GM19467 (cell line): Measurements from ENCODE around the gene EPO.

Source experiments
- ATAC-seq: cut with Tn5 transposase; IDR thresholded peaks from one replicate; pipeline ENCODE4 v1.9.1; 2021; ENCODE audit warnings: mild to moderate bottlenecking, moderate library complexity; ENCODE audit not compliant: unreplicated experiment

The EPO gene

DNA sequence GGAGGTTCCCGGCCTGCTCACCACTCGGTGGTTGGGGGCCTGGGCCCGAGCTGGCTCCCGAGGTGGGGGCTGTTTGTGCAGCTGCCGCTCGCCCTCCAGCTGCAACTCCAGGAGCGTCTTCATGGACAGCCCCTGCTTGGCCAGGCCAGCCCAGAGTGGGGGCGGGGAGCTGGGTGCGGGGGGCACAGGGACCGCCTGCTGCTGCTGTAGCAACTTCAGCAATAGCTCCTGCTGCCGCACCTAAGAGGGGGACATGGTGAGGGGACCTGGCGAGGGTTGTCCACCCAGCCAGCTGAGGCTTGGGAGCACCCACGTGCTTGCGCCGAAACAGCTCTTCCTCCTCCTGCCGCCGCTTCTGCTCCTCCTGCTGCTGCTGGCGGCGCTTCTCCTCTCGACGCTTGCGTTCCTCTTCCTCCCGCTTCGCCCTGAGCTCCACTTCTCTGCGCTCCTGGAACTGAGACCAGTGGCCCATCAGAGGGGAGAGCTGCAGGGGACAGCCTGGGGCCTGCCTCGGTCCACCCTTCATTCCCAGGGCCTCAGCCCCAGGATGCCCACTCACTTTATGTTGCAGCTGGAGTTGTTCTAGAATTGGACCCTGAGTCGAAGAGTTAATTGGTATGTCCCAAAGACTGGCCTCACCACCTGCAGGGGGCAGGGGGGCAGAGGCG lies 37.1 kb upstream of the EPO start:
- no peak for ATAC-seq

GRCh38 chr7:100683659-100684533 lies 36.4 kb upstream of the EPO start:
- no peak for ATAC-seq

- ATAC-seq, result no peak
Observed at GRCh38 chr7:100684534-100685042, 35.7 kb upstream of the EPO start.

DNA sequence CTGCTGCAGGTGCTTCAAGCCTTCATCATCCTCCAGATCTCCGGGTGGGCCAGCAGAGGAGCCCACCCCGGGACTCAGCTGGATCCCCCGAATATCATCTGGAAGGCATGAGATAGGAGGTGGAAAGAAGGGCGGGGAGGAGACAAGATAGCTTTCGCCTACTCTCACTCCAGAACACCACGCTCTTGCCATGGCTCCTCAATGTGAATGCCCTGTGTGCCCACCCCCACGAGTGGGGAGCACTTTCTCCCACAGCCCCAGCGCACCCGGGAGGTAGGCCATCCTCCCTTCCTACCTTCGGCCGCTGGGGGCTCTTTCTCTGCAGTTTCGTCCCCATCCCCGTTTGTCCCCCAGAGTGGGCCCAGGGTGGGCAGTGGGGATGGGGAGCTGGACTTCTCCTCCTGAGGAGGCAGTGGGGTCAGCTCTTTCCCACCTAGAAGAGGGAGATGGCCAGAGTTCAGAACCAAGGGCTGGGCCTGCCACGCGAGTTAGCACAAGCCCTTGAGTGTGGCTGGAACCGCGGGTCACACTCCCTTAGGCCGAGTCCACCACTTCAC lies 35.1 kb upstream of the EPO start:
- no peak for ATAC-seq

- no peak for ATAC-seq
Observed at GRCh38 chr7:100685631-100686145, 34.6 kb upstream of the EPO start.

DNA sequence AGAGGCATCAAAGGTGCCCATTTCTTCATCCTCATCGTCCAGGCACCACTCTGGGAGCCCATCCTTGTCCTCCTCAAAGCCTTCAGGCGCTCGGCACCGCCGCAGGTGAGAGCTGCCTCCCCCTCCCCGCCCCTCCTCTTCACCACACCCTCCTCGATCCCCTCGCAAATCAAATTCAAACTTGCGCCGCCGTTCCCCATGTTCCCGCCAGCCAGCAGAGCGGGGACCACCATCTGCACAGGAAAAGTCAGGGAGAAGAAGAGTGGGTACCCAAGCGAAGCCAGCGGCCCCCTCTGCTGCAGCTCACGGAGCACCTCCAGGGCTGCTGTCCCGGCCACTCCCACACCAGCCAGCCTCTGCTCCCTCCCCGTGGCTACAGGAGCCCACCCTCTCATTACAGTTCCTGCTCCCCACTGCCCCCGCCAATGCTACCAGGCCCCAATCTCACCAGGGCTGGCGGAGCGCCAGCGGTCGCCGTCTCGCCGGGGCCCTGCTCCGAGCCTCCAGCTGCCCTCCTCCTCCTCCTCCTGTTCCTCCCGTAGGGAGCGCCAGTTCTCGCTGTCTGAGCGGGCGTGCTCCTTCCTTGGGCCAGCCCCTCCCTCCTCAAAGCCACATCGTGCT lies 34.0 kb upstream of the EPO start:
- ATAC-seq, result no peak

DNA sequence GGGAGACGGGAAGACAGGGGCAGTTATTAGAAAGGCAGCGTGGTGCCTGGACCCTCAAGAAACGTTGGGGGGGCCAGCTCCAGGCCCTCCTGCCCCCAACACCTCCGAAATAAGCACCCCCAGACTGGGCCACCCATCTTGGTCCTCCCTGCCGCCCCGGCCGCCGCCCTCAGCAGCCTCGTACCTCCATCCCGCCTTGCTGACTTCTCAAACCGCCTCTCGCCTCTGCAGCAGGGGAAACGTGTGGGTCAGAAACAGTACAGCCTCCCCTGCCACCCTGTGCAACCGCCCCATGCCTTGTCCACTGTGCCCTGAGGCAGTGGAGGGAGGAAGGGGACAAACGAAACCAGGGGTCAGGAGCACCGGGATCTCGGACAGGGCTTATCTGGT lies 33.5 kb upstream of the EPO start:
- ATAC-seq, result no peak

- no peak for ATAC-seq
Observed at GRCh38 chr7:100687261-100687660, 33.0 kb upstream of the EPO start.

GRCh38 chr7:100687751-100688300 lies 32.4 kb upstream of the EPO start:
- no peak for ATAC-seq

DNA sequence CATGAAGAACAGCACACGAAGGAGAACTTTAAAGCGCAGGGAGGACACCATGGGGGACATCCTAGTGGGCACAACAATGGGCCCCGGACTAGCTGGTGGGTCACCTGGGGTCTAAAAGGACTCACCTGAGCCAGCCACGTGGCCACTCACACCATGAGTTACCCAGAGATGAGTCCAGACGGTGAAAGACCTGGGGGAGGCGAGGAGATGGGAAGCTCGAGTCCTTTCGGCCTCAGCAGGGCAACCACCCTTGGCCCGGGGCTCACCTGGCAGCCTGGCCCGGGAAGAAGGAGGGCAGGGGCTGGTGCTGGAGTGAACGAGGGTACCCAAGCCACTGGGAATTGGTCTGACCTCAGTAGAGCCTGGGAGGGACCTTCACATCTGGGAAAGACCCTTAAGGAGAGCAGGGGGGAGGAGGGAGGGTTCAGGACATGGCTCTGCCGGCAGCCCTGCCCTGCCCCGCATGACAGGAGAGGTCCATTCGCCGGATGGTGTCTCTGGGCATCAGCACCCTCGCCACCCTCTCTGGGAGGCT lies 31.9 kb upstream of the EPO start:
- no peak for ATAC-seq

GRCh38 chr7:100689230-100690135 lies 30.8 kb upstream of the EPO start:
- ATAC-seq, result no peak

DNA sequence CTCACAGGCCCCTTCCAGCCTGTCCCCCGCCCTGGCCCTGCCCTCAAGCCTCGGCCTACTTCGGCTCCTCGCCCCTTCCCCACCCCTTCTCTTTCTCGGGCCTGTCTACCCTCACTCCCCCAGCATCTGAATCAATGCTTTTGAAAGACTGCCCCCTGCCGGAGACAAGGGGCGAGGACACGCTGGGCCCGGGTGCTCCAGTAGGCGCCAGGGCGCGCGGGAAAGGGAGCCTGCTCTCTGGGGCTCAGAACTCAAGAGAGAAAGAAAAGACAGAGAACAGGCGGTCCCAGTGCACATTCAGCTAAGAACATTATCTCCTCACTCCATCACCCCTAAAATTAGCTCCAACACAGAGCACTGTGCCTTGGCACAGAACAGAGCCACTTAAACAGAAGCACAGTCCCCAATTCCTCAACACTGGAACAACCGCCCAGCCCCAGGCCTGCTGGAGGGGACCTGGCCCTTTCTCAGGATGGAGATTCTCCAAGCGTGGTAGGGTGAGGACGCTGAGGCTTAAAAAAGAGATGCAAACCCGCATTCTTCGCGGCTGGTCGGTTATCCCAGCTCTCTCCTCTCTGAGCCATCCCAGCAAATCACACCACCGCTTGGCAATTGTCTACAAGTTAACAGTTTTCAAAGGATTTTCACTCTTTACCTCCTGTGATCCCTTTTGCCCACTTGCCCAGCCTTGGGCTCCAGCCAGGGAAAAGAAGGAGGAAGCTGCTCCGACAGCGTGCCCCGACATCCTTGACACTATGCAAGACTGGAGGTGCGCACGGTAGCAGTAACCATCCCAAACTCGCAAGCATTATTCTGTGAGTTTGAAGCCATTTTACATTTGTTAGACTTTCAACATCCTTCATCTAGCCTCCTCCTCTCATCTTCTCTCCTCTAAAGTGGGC lies 28.3 kb upstream of the EPO start:
- ATAC-seq, result no peak

DNA sequence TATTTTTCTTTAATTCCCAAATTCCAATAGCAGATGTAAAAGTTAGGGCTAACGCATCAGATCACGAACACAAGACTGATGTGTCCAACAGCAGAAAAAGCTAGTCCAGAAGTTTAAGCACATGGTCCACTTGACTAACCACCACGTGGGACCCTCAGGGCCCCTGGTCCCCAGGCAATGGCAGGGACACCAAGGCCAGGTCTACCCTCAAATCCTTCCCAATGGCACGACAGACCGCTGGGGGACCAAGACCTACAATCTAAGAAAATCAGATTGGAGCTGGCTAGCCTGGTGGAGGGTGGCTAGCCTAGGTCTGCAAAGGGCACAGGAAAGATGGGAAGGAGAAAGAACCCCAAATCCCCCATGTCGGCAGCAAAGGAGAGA lies 27.7 kb upstream of the EPO start:
- ATAC-seq, result no peak

DNA sequence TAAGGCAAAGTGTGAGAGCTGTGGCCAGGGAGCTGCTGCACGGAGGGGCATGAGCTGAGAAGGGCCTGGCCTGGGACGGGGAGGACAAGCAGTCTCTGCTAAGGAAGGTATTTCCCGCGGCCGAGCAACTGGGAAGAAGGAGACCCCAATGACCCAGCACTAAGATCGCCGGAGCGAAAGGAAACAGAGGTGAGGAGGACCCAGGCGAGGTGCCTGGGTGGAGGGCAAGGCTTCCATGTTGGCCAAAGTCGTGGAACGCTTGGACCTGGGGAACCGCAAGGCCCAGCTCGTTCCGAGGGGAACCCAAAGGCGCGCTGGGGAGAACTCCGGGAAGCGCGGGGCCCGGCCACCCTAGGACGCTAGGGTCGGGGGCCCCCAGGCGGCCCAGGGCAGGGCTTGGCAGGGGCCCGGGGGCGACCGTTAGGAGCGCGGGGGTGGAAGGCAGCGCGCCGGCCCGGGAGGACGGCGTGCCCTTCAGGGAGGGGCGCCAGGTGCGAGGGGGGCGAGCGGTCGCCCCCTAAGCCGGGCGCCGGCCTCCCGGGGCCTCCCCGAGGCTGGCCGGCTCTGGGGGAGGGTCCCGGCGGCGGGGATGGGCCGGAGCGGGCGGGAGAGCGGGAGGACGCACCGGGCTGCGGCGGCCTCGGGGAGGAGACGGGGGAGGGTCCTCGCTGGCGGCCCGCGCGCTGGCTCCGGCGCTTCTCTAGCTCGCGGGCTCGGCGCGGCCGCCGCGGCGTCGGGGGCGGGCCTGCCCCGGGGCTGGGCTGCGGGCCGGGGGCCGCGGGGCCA lies 26.8 kb upstream of the EPO start:
- peak; percentile 18 for ATAC-seq

DNA sequence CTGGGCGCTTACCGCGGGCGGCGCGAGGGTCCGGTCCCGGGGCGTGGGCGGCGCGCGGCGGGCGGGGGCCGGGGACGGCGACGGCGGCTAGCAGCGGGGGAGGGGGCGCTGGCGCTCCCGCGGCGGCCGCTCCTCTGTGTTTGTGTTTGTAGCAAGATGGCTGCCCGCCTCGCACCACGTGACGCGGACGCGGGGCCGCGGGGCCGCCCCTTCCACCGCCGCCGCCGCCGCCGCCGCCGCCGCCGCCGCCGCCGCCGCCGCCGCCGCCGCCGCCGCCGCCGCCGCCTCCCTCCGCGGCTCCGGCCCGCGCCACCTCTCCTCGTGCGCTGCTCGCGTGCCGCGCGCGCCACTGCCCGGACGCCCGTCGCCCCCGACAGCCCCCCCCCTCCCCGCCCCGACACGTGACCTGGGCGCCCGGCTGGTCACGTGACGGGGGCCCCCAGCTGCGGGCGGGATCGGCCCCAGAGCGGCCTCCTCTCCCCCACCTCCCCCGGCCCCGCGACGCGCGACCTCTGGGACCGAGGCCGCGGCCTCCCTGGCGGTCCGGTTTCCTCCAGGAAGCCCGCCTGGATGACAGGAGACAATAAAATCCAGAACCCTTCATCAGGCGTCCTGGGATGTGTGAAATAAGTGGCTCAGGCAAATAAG lies 26.0 kb upstream of the EPO start, which contains the start of gene GIGYF1:
GIGYF1 (minus strand) TSS at position 153 of the 648 bp plus-strand sequence. CDS start 6,012 bp downstream, outside the sequence.
- ATAC-seq, result peak; percentile 42

DNA sequence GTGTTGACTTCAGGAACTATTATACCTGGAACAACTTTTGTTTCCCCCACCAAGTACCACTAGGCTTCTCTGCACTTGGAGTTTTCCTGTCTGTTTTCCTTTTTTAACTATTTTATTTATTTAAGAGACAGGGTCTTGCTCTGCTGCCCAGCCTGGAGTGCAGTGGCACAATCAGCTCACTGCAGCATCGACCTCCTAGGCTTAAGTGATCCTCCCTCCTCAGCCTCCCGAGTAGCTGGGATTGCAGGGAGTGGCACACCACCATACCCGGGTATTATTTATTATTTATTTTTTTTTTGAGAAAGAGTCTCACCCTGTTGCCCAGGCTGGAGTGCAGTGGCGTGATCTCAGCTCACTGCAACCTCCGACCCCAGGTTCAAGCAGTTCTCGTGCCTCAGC lies 24.1 kb upstream of the EPO start:
- ATAC-seq, result no peak

DNA sequence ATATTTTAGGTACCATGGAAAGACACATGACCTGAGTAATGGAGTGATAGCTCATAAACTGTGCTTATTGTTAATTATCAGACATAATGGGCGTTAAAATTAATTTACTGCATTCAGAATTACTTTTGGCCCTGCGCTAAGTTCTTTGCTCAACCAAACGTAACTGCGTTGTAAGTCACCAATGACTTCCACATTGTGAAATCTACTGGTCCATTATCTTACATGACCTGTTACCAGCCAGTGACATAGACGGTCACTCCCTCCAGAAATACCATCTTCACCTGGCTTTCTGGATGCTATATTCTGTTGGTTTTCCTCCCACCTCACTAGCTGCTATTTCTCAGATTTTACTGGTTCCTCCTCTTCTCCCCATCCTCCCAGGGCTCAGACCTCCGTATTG lies 21.2 kb upstream of the EPO start:
- ATAC-seq, result no peak
